Endodermal cell (in vitro differentiated cells): ENCODE measurements around the gene GSK3A. TPM values are rescaled to one million over a fixed set of nuclear protein-coding genes. Genes with fewer than 3 reads are reported as not detected.

ENCODE experiments used
- DNase-seq: peaks from one replicate; pipeline ENCODE4 v3.0.0-alpha.2; 2017
- H3K27ac ChIP-seq: 2 replicates; pipeline ENCODE4 v1.5.1; 2013; ENCODE audit warnings: mild to moderate bottlenecking, low read depth, low read length, moderate library complexity
- H3K27me3 ChIP-seq: 2 replicates; pipeline ENCODE4 v1.6.1; 2013; ENCODE audit warnings: mild to moderate bottlenecking, low read length, moderate library complexity; ENCODE audit not compliant: insufficient read depth, control insufficient read depth, poor library complexity, severe bottlenecking
- H3K36me3 ChIP-seq: 2 replicates; pipeline ENCODE4 v1.7.0; 2013; ENCODE audit warnings: mild to moderate bottlenecking, low read length, moderate library complexity; ENCODE audit not compliant: control insufficient read depth, insufficient read depth
- H3K4me1 ChIP-seq: one replicate; pipeline ENCODE4 v1.7.0; 2013; ENCODE audit warnings: low read length; ENCODE audit not compliant: control insufficient read depth, insufficient read depth
- H3K4me3 ChIP-seq: 2 replicates; pipeline ENCODE4 v1.5.1; 2013; ENCODE audit warnings: mild to moderate bottlenecking, low read length, moderate library complexity
- H3K9ac ChIP-seq: 2 replicates; pipeline ENCODE4 v1.6.1; 2013; ENCODE audit warnings: mild to moderate bottlenecking, low read length, moderate library complexity; ENCODE audit not compliant: poor library complexity, severe bottlenecking; ENCODE audit errors: extremely low read depth
- H3K9me3 ChIP-seq: 2 replicates; pipeline ENCODE4 v1.6.1; 2013; ENCODE audit warnings: mild to moderate bottlenecking, low read length, moderate library complexity; ENCODE audit not compliant: control insufficient read depth
- H3K27ac Mint-ChIP-seq: 2 replicates; pipeline ENCODE4 v1.8.0; 2020; ENCODE audit warnings: mixed read lengths
- H3K27me3 Mint-ChIP-seq: 2 replicates; pipeline ENCODE4 v1.8.0; 2021; ENCODE audit warnings: mild to moderate bottlenecking, mixed read lengths; ENCODE audit not compliant: insufficient read depth
- H3K36me3 Mint-ChIP-seq: 2 replicates; pipeline ENCODE4 v1.8.0; 2020; ENCODE audit warnings: low read depth, mixed read lengths
- H3K4me1 Mint-ChIP-seq: 2 replicates; pipeline ENCODE4 v1.8.0; 2020; ENCODE audit warnings: mixed read lengths
- H3K4me3 Mint-ChIP-seq: 2 replicates; pipeline ENCODE4 v1.8.0; 2020; ENCODE audit warnings: mild to moderate bottlenecking, moderate library complexity, mixed read lengths
- H3K9me3 Mint-ChIP-seq: 2 replicates; pipeline ENCODE4 v1.8.0; 2020; ENCODE audit warnings: mild to moderate bottlenecking, mixed read lengths
- WGBS, 2 experiments: methylation state at CpG; one replicate each; pipeline versions ENCODE4 v1.1.5 to v1.1.7; 2013; ENCODE audit warnings: missing lambda C conversion rate in 2 of 2, mixed read lengths in 1 of 2; ENCODE audit not compliant: insufficient coverage in 1 of 2, insufficient read length in 1 of 2; 5-methylcytosine and 5-hydroxymethylcytosine counted together
- total RNA-seq, 2 donors: library from RNA; stranded (reverse); fragmentation: NEBNext Ultra II Directional in 1 of 2; extraction: Animal tissue kit (Norgen Biotek cat#: 25700) in 1 of 2; gene quantifications; 2 replicates in 1 of 2; 3 replicates in 1 of 2; pipeline ENCODE4 v1.2.1, GENCODE V29; 2021
- TF ChIP-seq, protein P1 (sequence below): fragments of 200-600 bp; sonication (generic); conservative IDR thresholded peaks from 2 replicates; pipeline ENCODE4 v1.5.0; 2021; ENCODE audit warnings: antibody characterized with exemption, mild to moderate bottlenecking

Gene GSK3A
- total RNA-seq, 2 donors from 2014 or later, result 52.6 to 55.1 TPM

DNA sequence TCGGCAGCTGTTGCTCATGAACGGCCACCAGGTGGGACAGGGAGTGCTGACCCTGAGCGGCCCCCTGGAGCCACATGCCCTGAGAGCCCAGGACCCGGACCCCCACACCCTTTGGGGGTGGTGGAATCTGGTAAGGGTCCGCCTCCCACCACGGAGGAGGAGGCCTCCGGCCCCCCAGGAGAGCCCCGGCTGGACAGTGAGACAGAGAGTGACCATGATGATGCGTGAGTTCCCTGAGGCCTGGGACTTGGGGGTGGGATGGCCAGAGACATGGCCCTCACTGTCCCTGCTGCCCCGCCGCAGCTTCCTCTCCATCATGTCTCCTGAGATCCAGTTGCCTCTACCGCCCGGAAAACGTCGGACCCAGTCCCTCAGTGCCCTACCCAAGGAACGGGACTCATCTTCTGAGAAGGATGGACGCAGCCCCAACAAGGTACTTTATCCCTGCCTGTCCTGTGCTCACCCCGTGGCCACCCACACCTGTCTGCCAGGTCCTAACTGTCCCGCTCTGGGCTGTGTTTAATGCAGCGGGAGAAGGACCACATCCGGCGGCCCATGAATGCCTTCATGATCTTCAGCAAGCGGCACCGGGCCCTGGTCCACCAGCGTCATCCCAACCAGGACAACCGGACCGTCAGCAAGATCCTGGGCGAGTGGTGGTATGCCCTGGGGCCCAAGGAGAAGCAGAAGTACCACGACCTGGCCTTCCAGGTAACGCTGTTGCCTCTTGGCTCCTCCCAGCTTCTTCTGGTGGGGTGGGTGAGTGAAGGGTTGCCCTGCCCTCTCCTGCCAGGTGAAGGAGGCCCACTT, 44.8 kb upstream of the GSK3A start:
- no peaks in the 10 kb centered on the region for H3K9me3 Mint-ChIP-seq
- Histone ChIP-seq H3K4me1 (peaks cover 4% of the 10 kb centered on the region), H3K27me3 (no peaks in the 10 kb centered on the region), H3K9ac (no peak overlapping the region), H3K9me3 (no peaks in the 10 kb centered on the region), H3K36me3 (peaks cover 51% of the 10 kb centered on the region), H3K27ac (no peak overlapping the region), H3K4me3 (no peak overlapping the region)
- no peak overlapping the region for H3K4me3 Mint-ChIP-seq
- H3K27ac Mint-ChIP-seq, result no peak overlapping the region
- H3K36me3 Mint-ChIP-seq, result peaks cover 27% of the 10 kb centered on the region
- WGBS, 2 experiments, result 94 to 96% methylated on average over 22 to 30 of the region's 30 CpGs
- TF ChIP-seq, protein P1, sequence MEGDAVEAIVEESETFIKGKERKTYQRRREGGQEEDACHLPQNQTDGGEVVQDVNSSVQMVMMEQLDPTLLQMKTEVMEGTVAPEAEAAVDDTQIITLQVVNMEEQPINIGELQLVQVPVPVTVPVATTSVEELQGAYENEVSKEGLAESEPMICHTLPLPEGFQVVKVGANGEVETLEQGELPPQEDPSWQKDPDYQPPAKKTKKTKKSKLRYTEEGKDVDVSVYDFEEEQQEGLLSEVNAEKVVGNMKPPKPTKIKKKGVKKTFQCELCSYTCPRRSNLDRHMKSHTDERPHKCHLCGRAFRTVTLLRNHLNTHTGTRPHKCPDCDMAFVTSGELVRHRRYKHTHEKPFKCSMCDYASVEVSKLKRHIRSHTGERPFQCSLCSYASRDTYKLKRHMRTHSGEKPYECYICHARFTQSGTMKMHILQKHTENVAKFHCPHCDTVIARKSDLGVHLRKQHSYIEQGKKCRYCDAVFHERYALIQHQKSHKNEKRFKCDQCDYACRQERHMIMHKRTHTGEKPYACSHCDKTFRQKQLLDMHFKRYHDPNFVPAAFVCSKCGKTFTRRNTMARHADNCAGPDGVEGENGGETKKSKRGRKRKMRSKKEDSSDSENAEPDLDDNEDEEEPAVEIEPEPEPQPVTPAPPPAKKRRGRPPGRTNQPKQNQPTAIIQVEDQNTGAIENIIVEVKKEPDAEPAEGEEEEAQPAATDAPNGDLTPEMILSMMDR, result peak; percentile 44
- H3K27me3 Mint-ChIP-seq, result no peaks in the 10 kb centered on the region
- H3K4me1 Mint-ChIP-seq, result peaks cover 17% of the 10 kb centered on the region
- no peak for DNase-seq

DNA sequence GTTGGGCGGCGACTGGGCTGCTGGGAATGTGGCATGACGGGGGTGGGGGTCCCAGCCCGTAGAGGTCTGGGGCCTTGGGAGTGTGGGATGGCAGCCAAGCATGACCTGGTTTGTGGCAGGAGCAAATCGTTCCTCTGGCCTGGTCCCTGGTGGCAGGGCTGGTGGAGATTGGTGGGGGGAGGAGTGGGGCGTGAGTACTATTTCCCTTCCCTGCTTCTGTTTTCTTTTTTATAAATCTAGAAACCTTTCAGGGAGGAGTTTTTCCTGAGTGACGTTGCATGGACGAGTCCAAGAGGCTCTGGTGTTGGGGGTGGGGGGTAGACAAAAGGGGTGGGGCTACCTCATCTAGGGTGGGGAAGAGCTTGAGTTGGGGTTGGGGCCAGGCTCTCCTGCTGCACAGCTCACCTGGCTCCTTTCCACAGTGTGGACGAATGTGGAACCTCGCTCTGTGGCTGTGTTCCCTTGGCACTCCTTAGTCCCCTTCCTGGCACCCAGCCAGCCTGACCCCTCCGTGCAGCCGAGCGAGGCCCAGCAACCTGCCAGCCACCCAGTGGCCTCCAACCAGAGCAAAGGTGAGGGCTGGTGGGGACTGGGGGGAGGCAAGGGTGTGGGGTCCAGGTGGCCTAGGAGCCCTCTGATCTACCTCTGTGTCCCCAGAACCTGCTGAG, 44.1 kb upstream of the GSK3A start:
- 91 to 96% methylated on average over 4 to 12 of the region's 13 CpGs for WGBS, 2 experiments
- DNase-seq, result peak; percentile 58
- H3K4me3 ChIP-seq, result no peak overlapping the region

DNA sequence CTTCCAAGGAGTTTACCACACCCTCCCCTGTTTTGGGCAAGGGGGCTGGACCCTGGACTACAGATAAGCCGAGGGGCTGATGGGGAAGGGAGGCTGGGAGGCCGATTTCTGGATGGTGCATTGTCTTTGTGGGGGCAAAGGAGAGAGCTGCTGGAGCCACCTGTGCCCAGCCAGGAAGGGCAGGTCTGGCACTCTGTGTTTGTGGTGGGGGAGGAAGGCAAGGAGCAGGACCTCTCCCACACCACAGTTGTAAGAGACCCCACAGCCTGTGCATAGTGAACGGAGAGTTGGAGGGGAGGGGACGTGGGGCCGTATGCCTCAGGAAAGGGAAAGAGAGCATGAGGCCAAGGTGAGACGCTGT, 43.6 kb upstream of the GSK3A start:
- no peaks in the 10 kb centered on the region for H3K9me3 ChIP-seq
- Mint-ChIP-seq H3K4me3 (peak overlapping the region; percentile 80), H3K9me3 (no peaks in the 10 kb centered on the region), H3K36me3 (peaks cover 19% of the 10 kb centered on the region), H3K27ac (no peak overlapping the region), H3K4me1 (peaks cover 25% of the 10 kb centered on the region), H3K27me3 (no peaks in the 10 kb centered on the region)
- H3K27ac ChIP-seq, result no peak overlapping the region
- peaks cover 10% of the 10 kb centered on the region for H3K4me1 ChIP-seq
- 93% methylated on average over 3 to 6 of the region's 6 CpGs for WGBS, 2 experiments
- H3K4me3 ChIP-seq, result no peak overlapping the region
- TF ChIP-seq, protein P1, result no peak
- DNase-seq, result no peak
- peaks cover 40% of the 10 kb centered on the region for H3K36me3 ChIP-seq
- H3K27me3 ChIP-seq, result no peaks in the 10 kb centered on the region
- no peak overlapping the region for H3K9ac ChIP-seq

More for the DNA sequence above, 44.1 kb upstream of the GSK3A start:
- Mint-ChIP-seq H3K4me1 (peaks cover 24% of the 10 kb centered on the region), H3K27me3 (no peaks in the 10 kb centered on the region), H3K27ac (no peak overlapping the region), H3K36me3 (peaks cover 23% of the 10 kb centered on the region), H3K9me3 (no peaks in the 10 kb centered on the region), H3K4me3 (no peak overlapping the region)
- TF ChIP-seq, protein P1, result no peak
- H3K36me3 ChIP-seq, result peaks cover 44% of the 10 kb centered on the region
- peaks cover 10% of the 10 kb centered on the region for H3K4me1 ChIP-seq
- H3K27ac ChIP-seq, result no peak overlapping the region
- no peaks in the 10 kb centered on the region for H3K27me3 ChIP-seq
- H3K9ac ChIP-seq, result no peak overlapping the region
- no peaks in the 10 kb centered on the region for H3K9me3 ChIP-seq
